GM23248 (cell line): ENCODE measurements around the gene POR. TPM values are rescaled to one million over a fixed set of nuclear protein-coding genes. Genes with fewer than 3 reads are reported as not detected.

Source experiments
- DNase-seq: peaks from one replicate; pipeline ENCODE4 v3.0.0-alpha.2; 2015
- H2AFZ ChIP-seq: fragments of 200-600 bp; sonication (generic); 2 replicates; pipeline ENCODE4 v1.6.1; 2016; ENCODE audit warnings: antibody characterized with exemption
- H3F3A ChIP-seq: fragments of 200-600 bp; sonication (generic); 2 replicates; pipeline ENCODE4 v1.6.1; 2016; ENCODE audit warnings: mild to moderate bottlenecking, antibody characterized with exemption, mixed run types; ENCODE audit not compliant: insufficient read depth
- H3K27ac ChIP-seq: fragments of 200-600 bp; sonication (generic); 2 replicates; pipeline ENCODE4 v1.5.1; 2016; ENCODE audit warnings: mild to moderate bottlenecking
- H3K27me3 ChIP-seq: fragments of 200-600 bp; sonication (generic); replicated peaks from 2 replicates; pipeline ENCODE4 v1.6.1; 2016; ENCODE audit warnings: mild to moderate bottlenecking; ENCODE audit not compliant: insufficient read depth
- H3K36me3 ChIP-seq: fragments of 200-600 bp; sonication (generic); 2 replicates; pipeline ENCODE4 v1.6.1; 2016; ENCODE audit warnings: low read depth, mild to moderate bottlenecking
- H3K4me1 ChIP-seq: fragments of 200-600 bp; sonication (generic); 2 replicates; pipeline ENCODE4 v1.6.1; 2016; ENCODE audit warnings: mild to moderate bottlenecking; ENCODE audit not compliant: insufficient read depth
- H3K4me2 ChIP-seq: fragments of 200-600 bp; sonication (generic); one replicate; pipeline ENCODE4 v1.6.1; 2016; ENCODE audit warnings: mild to moderate bottlenecking; ENCODE audit not compliant: unreplicated experiment
- H3K4me3 ChIP-seq: fragments of 200-600 bp; sonication (generic); 2 replicates; pipeline ENCODE4 v1.5.1; 2016; ENCODE audit warnings: mild to moderate bottlenecking
- H3K79me2 ChIP-seq: fragments of 200-600 bp; sonication (generic); 2 replicates; pipeline ENCODE4 v1.6.1; 2016; ENCODE audit warnings: mild to moderate bottlenecking; ENCODE audit not compliant: insufficient read depth
- H3K9ac ChIP-seq: fragments of 200-600 bp; sonication (generic); 2 replicates; pipeline ENCODE4 v1.6.1; 2016; ENCODE audit warnings: mild to moderate bottlenecking
- H3K9me2 ChIP-seq: fragments of 200-600 bp; sonication (generic); 2 replicates; pipeline ENCODE4 v1.6.1; 2016; ENCODE audit warnings: mixed run types, mild to moderate bottlenecking, moderate library complexity; ENCODE audit not compliant: insufficient read depth
- H3K9me3 ChIP-seq: fragments of 200-600 bp; sonication (generic); one replicate; pipeline ENCODE4 v1.6.1; 2017; ENCODE audit warnings: low read depth
- H4K20me1 ChIP-seq: fragments of 200-600 bp; sonication (generic); 2 replicates; pipeline ENCODE4 v1.6.0; 2016; ENCODE audit not compliant: insufficient read depth
- EZH2 ChIP-seq: fragments of 200-600 bp; sonication (generic); IDR thresholded peaks from 2 replicates; pipeline ENCODE4 v1.6.1; 2018; ENCODE audit warnings: antibody characterized with exemption, mild to moderate bottlenecking; ENCODE audit not compliant: insufficient read depth, poor library complexity, severe bottlenecking
- EZH2phosphoT487 ChIP-seq: fragments of 200-600 bp; sonication (generic); IDR thresholded peaks from 2 replicates; pipeline ENCODE4 v1.6.1; 2018; ENCODE audit warnings: antibody characterized with exemption, moderate library complexity, mild to moderate bottlenecking, low read depth; ENCODE audit not compliant: insufficient read depth
- WGBS, 2 experiments: methylation state at CpG; one replicate each; pipeline ENCODE4 v1.1.6; 2015 to 2017; ENCODE audit warnings: low lambda C conversion rate in 2 of 2, low coverage in 1 of 2; ENCODE audit errors: missing lambda C conversion rate in 2 of 2; 5-methylcytosine and 5-hydroxymethylcytosine counted together
- in situ Hi-C: fragments of 300-500 bp; cut with MboI; formaldehyde crosslinking; loops from 2 replicates; pipeline ENCODE4 v1.15.0; 2020
- polyA plus RNA-seq: library from polyadenylated mRNA; unstranded; fragments of >200 nt; fragmentation: Nextera tagmentation; extraction: Ambion mirVana; gene quantifications from 2 replicates; pipeline ENCODE4 v1.2.1, GENCODE V29; 2016
- total RNA-seq: library from RNA; depleted of rRNA; stranded (reverse); fragments of >200 nt; shearing (Covaris generic); gene quantifications from 2 replicates; pipeline ENCODE4 v1.2.3, GENCODE V29; 2014; rRNA removed

The POR gene
- 38.2 and 42.7 TPM in 2 replicates for total RNA-seq
- 54.4 and 58.6 TPM in 2 replicates for polyA plus RNA-seq

- Histone ChIP-seq H3K4me2 (peak within 1 kb of the TSS; percentile 86), H4K20me1 (no peaks in the 10 kb centered on the region), H3K9me3 (no peaks in the 10 kb centered on the region), H3F3A (no peaks in the 10 kb centered on the region), H2AFZ (peak within 1 kb of the TSS; percentile 97), H3K4me3 (peak within 1 kb of the TSS; percentile 97), H3K27me3 (no peaks in the 10 kb centered on the region), H3K9ac (peak within 1 kb of the TSS; percentile 89), H3K36me3 (no peaks in the 10 kb centered on the region), H3K27ac (peak within 1 kb of the TSS; percentile 70), H3K79me2 (peaks cover 47% of the 10 kb centered on the region), H3K4me1 (peaks cover 3% of the 10 kb centered on the region; the same call in 1 of the 2 replicates), H3K9me2 (no peaks in the 10 kb centered on the region)
- 0 to 1% methylated on average over 42 to 73 of the region's 82 CpGs for WGBS, 2 experiments
- DNase-seq, result peak; percentile 94
- in situ Hi-C loops, result no loop called here
- TF ChIP-seq EZH2 (no peak), EZH2phosphoT487 (no peak)
These were observed at the start of gene POR for GRCh38 chr7:75914655-75915415. Gene POR, plus strand, starts transcription at chr7:75915155. Its CDS starts 38,847 bp downstream, at chr7:75954002.

- H4K20me1 ChIP-seq, result no peaks in the 10 kb centered on the region
- H3K79me2 ChIP-seq, result no peaks in the 10 kb centered on the region
- 55 to 58% methylated on average over 5 of the region's 5 CpGs for WGBS, 2 experiments
- H3K27ac ChIP-seq, result no peak overlapping the region
- in situ Hi-C loops, result loop anchor here (10.0 kb wide), 1 partner anchor 149 kb away; no protein-coding TSS in a partner anchor
- no peak overlapping the region for H3K9ac ChIP-seq
- H3K4me2 ChIP-seq, result no peak overlapping the region
- H3K4me1 ChIP-seq, result no peaks in the 10 kb centered on the region
- TF ChIP-seq EZH2phosphoT487 (no peak), EZH2 (no peak)
- H3K4me3 ChIP-seq, result no peak overlapping the region
- no peak overlapping the region for H2AFZ ChIP-seq
- DNase-seq, result peak; percentile 38
- no peaks in the 10 kb centered on the region for H3K9me3 ChIP-seq
- H3F3A ChIP-seq, result no peaks in the 10 kb centered on the region
- H3K9me2 ChIP-seq, result no peaks in the 10 kb centered on the region
- no peaks in the 10 kb centered on the region for H3K36me3 ChIP-seq
- no peaks in the 10 kb centered on the region for H3K27me3 ChIP-seq
These were observed 48.9 kb upstream of the POR start for GRCh38 chr7:75866114-75866488.

DNA sequence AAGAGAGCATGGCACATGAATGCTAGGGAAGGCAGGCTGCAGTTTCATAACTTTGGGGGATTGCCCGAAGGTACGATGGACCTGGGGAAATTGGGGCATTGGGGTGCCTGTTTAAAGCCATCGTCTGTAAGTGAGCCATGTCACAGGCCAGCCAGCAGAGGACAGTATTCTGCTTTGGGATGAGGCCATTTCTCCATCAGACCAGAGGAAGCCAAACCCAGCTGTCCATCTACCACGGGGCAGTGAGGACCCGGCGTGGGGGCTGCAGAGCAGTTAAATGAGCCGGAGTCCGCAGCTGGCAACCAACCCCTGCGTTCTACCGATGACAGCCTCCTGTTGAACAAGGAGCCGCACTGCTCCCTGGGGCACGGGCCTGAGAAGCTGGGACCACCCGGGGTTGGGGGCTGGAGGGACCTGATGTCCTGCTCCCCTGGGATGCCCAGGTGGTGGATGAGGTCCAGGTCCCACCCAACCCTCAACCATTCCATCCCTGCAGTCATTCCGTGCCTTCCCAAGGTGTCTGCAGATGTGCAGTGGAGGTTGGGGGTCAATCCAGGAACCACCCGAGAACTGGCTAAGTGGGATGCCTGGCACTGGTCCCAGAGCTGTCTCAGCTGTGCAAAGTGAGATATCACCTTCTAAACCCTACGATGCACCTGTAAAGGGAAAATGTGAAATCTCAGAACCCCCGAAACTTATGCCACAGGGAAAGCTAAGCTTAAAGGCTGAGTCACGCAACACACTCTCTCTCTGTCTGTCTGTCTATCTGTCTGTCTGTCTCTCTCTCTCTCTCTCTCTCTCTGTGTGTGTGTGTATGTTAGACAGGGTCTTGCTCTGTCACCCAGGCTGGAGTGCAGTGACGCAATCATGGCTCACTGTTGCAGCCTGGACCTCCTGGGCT, 48.2 kb upstream of the POR start:
- Histone ChIP-seq H3K9ac (no peak overlapping the region), H3K4me1 (no peaks in the 10 kb centered on the region), H4K20me1 (no peaks in the 10 kb centered on the region), H3F3A (no peaks in the 10 kb centered on the region), H3K4me3 (no peak overlapping the region), H3K4me2 (no peak overlapping the region), H3K79me2 (no peaks in the 10 kb centered on the region), H3K9me3 (no peaks in the 10 kb centered on the region), H2AFZ (peak overlapping the region; percentile 22; the same call in 1 of the 2 replicates), H3K9me2 (no peaks in the 10 kb centered on the region), H3K27me3 (no peaks in the 10 kb centered on the region), H3K27ac (no peak overlapping the region), H3K36me3 (no peaks in the 10 kb centered on the region)
- peak; percentile 77 for DNase-seq
- TF ChIP-seq EZH2 (no peak), EZH2phosphoT487 (no peak)
- in situ Hi-C loops, result loop anchor here (10.0 kb wide), 1 partner anchor 148 kb away; no protein-coding TSS in a partner anchor
- WGBS, 2 experiments, result 46 to 48% methylated on average over 19 of the region's 19 CpGs

DNA sequence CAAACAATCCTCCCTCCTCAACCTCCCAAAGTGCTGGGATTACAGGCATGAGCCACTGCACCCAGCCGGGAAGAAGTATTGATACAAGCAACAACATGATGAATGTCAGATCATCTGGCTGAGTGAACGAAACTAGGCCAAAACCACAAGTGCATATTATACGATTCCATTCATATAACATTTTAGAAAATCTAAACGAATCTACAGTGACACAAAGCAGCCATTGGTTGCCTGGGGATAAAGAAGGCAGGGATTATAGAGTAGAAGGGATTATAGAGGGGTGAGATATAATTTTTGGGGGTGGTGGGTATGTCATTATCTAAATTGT, 47.6 kb upstream of the POR start:
- H3K27ac ChIP-seq, result no peak overlapping the region
- TF ChIP-seq EZH2 (no peak), EZH2phosphoT487 (no peak)
- H3K9ac ChIP-seq, result no peak overlapping the region
- H3F3A ChIP-seq, result no peaks in the 10 kb centered on the region; the same call in 1 of the 2 replicates
- no peak for DNase-seq
- H3K4me2 ChIP-seq, result no peak overlapping the region
- no peaks in the 10 kb centered on the region for H3K9me2 ChIP-seq
- peaks cover 2% of the 10 kb centered on the region; the same call in 1 of the 2 replicates for H3K4me1 ChIP-seq
- peak overlapping the region; percentile 22; the same call in 1 of the 2 replicates for H2AFZ ChIP-seq
- no peaks in the 10 kb centered on the region for H3K79me2 ChIP-seq
- H3K4me3 ChIP-seq, result no peak overlapping the region
- in situ Hi-C loops, result loop anchor here (10.0 kb wide), 1 partner anchor 147 kb away; no protein-coding TSS in a partner anchor
- WGBS, 2 experiments, result 34 to 35% methylated on average over 4 of the region's 4 CpGs
- no peaks in the 10 kb centered on the region for H3K9me3 ChIP-seq
- no peaks in the 10 kb centered on the region for H3K36me3 ChIP-seq
- H3K27me3 ChIP-seq, result no peaks in the 10 kb centered on the region
- H4K20me1 ChIP-seq, result no peaks in the 10 kb centered on the region
